ENCODE data around the gene CLEC16A.

CLEC16A gene

GRCh38 chr16:11183035-11183812, 238.9 kb downstream of the CLEC16A start:
- no peak for DNase-seq

- no peak for DNase-seq
Observed at GRCh38 chr16:11183951-11184350, 239.6 kb downstream of the CLEC16A start.

- no peak for DNase-seq
Observed at GRCh38 chr16:11187522-11188023, 243.2 kb downstream of the CLEC16A start.

- no peak for DNase-seq
Observed at GRCh38 chr16:11188801-11189740, 244.7 kb downstream of the CLEC16A start.

GRCh38 chr16:11190588-11191560, 246.5 kb downstream of the CLEC16A start:
- no peak for DNase-seq

- no peak for DNase-seq
Observed at GRCh38 chr16:11191665-11192064, 247.3 kb downstream of the CLEC16A start.

- DNase-seq: no peak
Observed at GRCh38 chr16:11193494-11193893, 249.1 kb downstream of the CLEC16A start.

GRCh38 chr16:11194913-11195312, 250.5 kb downstream of the CLEC16A start:
- no peak for DNase-seq

- no peak for DNase-seq
Observed at GRCh38 chr16:11196286-11196828, 252.0 kb downstream of the CLEC16A start.

GRCh38 chr16:11198375-11198774, 254.0 kb downstream of the CLEC16A start:
- DNase-seq: no peak

GRCh38 chr16:11198828-11199227, 254.5 kb downstream of the CLEC16A start:
- no peak for DNase-seq

- DNase-seq: no peak
Observed at GRCh38 chr16:11200592-11200991, 256.2 kb downstream of the CLEC16A start.

GRCh38 chr16:11201498-11202259, 257.3 kb downstream of the CLEC16A start:
- DNase-seq: no peak

- DNase-seq: no peak
Observed at GRCh38 chr16:11202260-11203091, 258.1 kb downstream of the CLEC16A start.

GRCh38 chr16:11203111-11203623, 258.8 kb downstream of the CLEC16A start:
- DNase-seq: peak; percentile 14

- DNase-seq: no peak
Observed at GRCh38 chr16:11204513-11205047, 260.2 kb downstream of the CLEC16A start.

GRCh38 chr16:11205065-11205699, 260.8 kb downstream of the CLEC16A start:
- no peak for DNase-seq

GRCh38 chr16:11205754-11206581, 261.6 kb downstream of the CLEC16A start:
- DNase-seq: no peak
